Activated B cell treated with CpG ODN at 0.5 μM for 24 hours (primary cell): ENCODE measurements around the gene ARHGAP15. TPM values are rescaled to one million over a fixed set of nuclear protein-coding genes. Genes with fewer than 3 reads are reported as not detected.

Experiments
- ATAC-seq: fragments of 200-7000 bp; cut with Tn5 transposase; one replicate; pipeline ENCODE4 v1.10.0; 2021; ENCODE audit warnings: low read depth, mild to moderate bottlenecking, moderate library complexity
- CTCF ChIA-PET: fragments of 350-600 bp; sonication (Branson Sonifier 250); formaldehyde crosslinking; loops from one replicate; lab custom pipeline; 2021; ENCODE audit warnings: antibody characterized with exemption; lab: Charles Lee
- POLR2A ChIA-PET: fragments of 350-600 bp; sonication (Branson Sonifier 250); formaldehyde crosslinking; loops from one replicate; lab custom pipeline; 2021; ENCODE audit warnings: antibody characterized with exemption; lab: Charles Lee
- DNase-seq: peaks from one replicate; pipeline ENCODE4 v3.0.0; 2022
- H3K27ac Mint-ChIP-seq: one replicate; pipeline ENCODE4 v1.8.0; 2020; ENCODE audit warnings: mixed read lengths
- H3K27me3 Mint-ChIP-seq: one replicate; pipeline ENCODE4 v1.8.0; 2021; ENCODE audit warnings: mixed read lengths
- H3K36me3 Mint-ChIP-seq: one replicate; pipeline ENCODE4 v1.8.0; 2021; ENCODE audit warnings: low read depth, mixed read lengths
- H3K4me1 Mint-ChIP-seq: one replicate; pipeline ENCODE4 v1.8.0; 2021; ENCODE audit warnings: mixed read lengths
- H3K4me3 Mint-ChIP-seq: one replicate; pipeline ENCODE4 v1.8.0; 2020; ENCODE audit warnings: mild to moderate bottlenecking, mixed read lengths
- H3K9me3 Mint-ChIP-seq: one replicate; pipeline ENCODE4 v1.8.0; 2020; ENCODE audit warnings: mixed read lengths
- CTCF ChIP-seq: fragments of 200-600 bp; IDR thresholded peaks from one replicate; pipeline ENCODE4 v1.8.0; 2022; ENCODE audit warnings: antibody characterized with exemption, mild to moderate bottlenecking
- intact Hi-C: fragments of 100-400 bp; cut with micrococcal nuclease; formaldehyde crosslinking; loops from one replicate; pipeline ENCODE4 v1.15.1; 2024
- total RNA-seq: library from RNA; stranded (reverse); gene quantifications from 2 replicates; pipeline ENCODE4 v1.2.3, GENCODE V29; 2022

ARHGAP15 gene
- total RNA-seq, 1 donor from 2014 or later: 112 TPM

DNA sequence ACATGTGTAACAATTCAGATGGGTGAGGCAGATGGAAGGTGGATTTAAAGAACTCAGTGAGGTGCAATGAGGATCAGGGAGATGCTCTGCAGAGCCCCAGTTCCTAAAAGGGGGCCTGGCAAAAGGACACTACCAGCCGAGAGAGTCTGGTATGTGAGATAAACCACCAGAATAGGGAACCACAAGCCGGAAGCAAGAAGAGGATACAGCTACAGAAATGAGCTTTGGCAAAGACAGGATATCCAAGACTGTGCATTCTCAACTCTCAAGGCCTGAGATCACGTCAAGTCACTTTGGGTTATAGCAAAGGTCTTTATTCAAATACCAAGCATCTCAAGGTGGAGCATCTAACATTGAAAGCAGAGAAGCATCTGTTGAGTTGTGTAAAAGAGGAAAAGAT, 293.5 kb downstream of the ARHGAP15 start:
- ATAC-seq: peak; percentile 75
- no peak for DNase-seq
- peaks cover 32% of the 10 kb centered on the region for H3K4me1 Mint-ChIP-seq
- no peaks in the 10 kb centered on the region for H3K27me3 Mint-ChIP-seq
- peaks cover 21% of the 10 kb centered on the region for H3K36me3 Mint-ChIP-seq
- no peak for TF ChIP-seq CTCF
- CTCF ChIA-PET: no interaction called here
- POLR2A ChIA-PET: no interaction called here
- no peaks in the 10 kb centered on the region for H3K9me3 Mint-ChIP-seq
- intact Hi-C loops: no loop called here
- H3K4me3 Mint-ChIP-seq: no peak overlapping the region
- no peak overlapping the region for H3K27ac Mint-ChIP-seq

- Mint-ChIP-seq H3K4me1 (peaks cover 29% of the 10 kb centered on the region), H3K9me3 (no peaks in the 10 kb centered on the region), H3K36me3 (peaks cover 23% of the 10 kb centered on the region), H3K4me3 (no peak overlapping the region), H3K27ac (no peak overlapping the region), H3K27me3 (no peaks in the 10 kb centered on the region)
- TF ChIP-seq CTCF: no peak
- DNase-seq (no peak), ATAC-seq (no peak)
- intact Hi-C loops: loop anchor here (2.0 kb wide), 1 partner anchor 17 kb away; no protein-coding TSS in a partner anchor
- ChIA-PET CTCF (no interaction called here), POLR2A (no interaction called here)
Observed at GRCh38 chr2:143425896-143426295, 296.7 kb downstream of the ARHGAP15 start.

GRCh38 chr2:143426296-143426695, 297.1 kb downstream of the ARHGAP15 start:
- H3K27me3 Mint-ChIP-seq: no peaks in the 10 kb centered on the region
- no peaks in the 10 kb centered on the region for H3K9me3 Mint-ChIP-seq
- ATAC-seq (no peak), DNase-seq (no peak)
- peaks cover 23% of the 10 kb centered on the region for H3K36me3 Mint-ChIP-seq
- peaks cover 25% of the 10 kb centered on the region for H3K4me1 Mint-ChIP-seq
- POLR2A ChIA-PET: no interaction called here
- no peak overlapping the region for H3K4me3 Mint-ChIP-seq
- H3K27ac Mint-ChIP-seq: no peak overlapping the region
- no peak for TF ChIP-seq CTCF
- intact Hi-C loops: loop anchor here (2.0 kb wide), 1 partner anchor 17 kb away; no protein-coding TSS in a partner anchor
- CTCF ChIA-PET: no interaction called here

GRCh38 chr2:143428700-143429099, 299.5 kb downstream of the ARHGAP15 start:
- intact Hi-C loops: no loop called here
- Mint-ChIP-seq H3K4me3 (no peak overlapping the region), H3K36me3 (peaks cover 27% of the 10 kb centered on the region), H3K9me3 (no peaks in the 10 kb centered on the region), H3K4me1 (peaks cover 9% of the 10 kb centered on the region), H3K27me3 (no peaks in the 10 kb centered on the region), H3K27ac (no peak overlapping the region)
- ChIA-PET CTCF (no interaction called here), POLR2A (no interaction called here)
- no peak for DNase-seq
- no peak for TF ChIP-seq CTCF
- ATAC-seq: no peak

DNA sequence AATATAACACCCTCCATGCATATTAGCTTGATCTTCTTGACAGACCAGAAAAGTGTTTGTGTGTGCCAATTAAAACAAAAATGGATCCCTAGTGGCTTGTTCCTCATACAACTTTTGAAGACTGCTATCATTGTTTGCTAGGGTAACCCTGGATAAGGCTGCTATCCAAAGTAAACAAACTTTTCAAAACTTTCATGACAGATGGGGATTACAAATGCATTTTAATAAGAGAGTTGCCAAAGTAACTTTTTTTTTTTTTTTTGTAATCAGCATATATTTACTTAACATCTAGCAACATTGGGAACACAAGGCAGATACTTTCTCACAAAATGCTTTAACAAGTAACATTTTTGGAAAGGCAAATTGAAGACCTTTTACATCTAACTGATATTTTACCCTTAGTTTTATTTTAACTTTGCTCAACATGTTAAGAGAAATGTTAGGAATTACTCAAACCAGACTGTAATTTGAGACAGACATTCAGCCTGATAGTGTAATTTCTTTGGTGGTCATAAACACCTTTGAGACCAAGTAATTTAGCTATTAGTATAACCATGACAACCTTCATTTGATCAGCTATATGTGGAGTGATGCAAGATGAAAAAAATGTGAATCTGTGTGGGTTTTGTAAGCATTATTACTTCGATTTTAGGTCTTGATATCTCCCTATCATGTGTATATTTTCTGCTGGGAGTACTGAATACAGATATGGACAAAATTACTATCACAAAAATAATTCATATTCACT, 300.9 kb downstream of the ARHGAP15 start:
- ChIA-PET POLR2A (interaction anchor here (0.7 kb wide), 1 partner anchor 59 kb away, joined by 4 read pairs; no protein-coding TSS in a partner anchor), CTCF (no interaction called here)
- TF ChIP-seq CTCF: no peak
- no peak overlapping the region for H3K27ac Mint-ChIP-seq
- H3K4me3 Mint-ChIP-seq: no peak overlapping the region
- ATAC-seq (no peak), DNase-seq (no peak)
- H3K36me3 Mint-ChIP-seq: peaks cover 27% of the 10 kb centered on the region
- no peaks in the 10 kb centered on the region for H3K27me3 Mint-ChIP-seq
- H3K4me1 Mint-ChIP-seq: peaks cover 16% of the 10 kb centered on the region
- intact Hi-C loops: no loop called here
- no peaks in the 10 kb centered on the region for H3K9me3 Mint-ChIP-seq
